Keratinocyte (primary cell): Measurements from ENCODE around the gene SRSF4. TPM values are rescaled to one million over a fixed set of nuclear protein-coding genes. Genes with fewer than 3 reads are reported as not detected.

Experiments used
- DNase-seq: peaks from one replicate; pipeline ENCODE4 v3.0.0-alpha.2; 2011; ENCODE audit warnings: low read depth, missing footprints, low spot score
- FAIRE-seq: peaks from 2 replicates; lab custom pipeline; 2011; peaks lifted over from hg19 to GRCh38; lab: Jason Lieb, UNC
- H2AFZ ChIP-seq: 2 replicates; pipeline ENCODE4 v1.6.0; 2012; ENCODE audit warnings: low read length, control low read depth, inconsistent platforms; ENCODE audit not compliant: control insufficient read depth
- H3K27ac ChIP-seq: 2 replicates; pipeline ENCODE4 v1.5.1; 2011; ENCODE audit warnings: low read length; ENCODE audit not compliant: control insufficient read depth, insufficient read depth
- H3K27me3 ChIP-seq: 3 replicates; pipeline ENCODE4 v1.6.0; 2011; ENCODE audit warnings: low read length; ENCODE audit not compliant: control insufficient read depth, insufficient read depth; ENCODE audit errors: extremely low read depth
- H3K36me3 ChIP-seq, 2 experiments: 2 replicates in 1 of 2; 3 replicates in 1 of 2; pipeline ENCODE4 v1.5.1; 2011; ENCODE audit warnings: low read length in 2 of 2, mild to moderate bottlenecking in 1 of 2; ENCODE audit not compliant: control insufficient read depth in 2 of 2, insufficient read depth in 2 of 2; ENCODE audit errors: extremely low read depth in 1 of 2
- H3K4me1 ChIP-seq: 3 replicates; pipeline ENCODE4 v1.5.1; 2011; ENCODE audit warnings: low read length; ENCODE audit not compliant: control insufficient read depth, insufficient read depth; ENCODE audit errors: extremely low read depth
- H3K4me2 ChIP-seq: 3 replicates; pipeline ENCODE4 v1.6.0; 2011; ENCODE audit warnings: low read depth, low read length; ENCODE audit not compliant: control insufficient read depth, insufficient read depth; ENCODE audit errors: extremely low read depth
- H3K4me3 ChIP-seq, 3 experiments: fragments of 200-600 bp in 1 of 3; sonication (generic) in 1 of 3; 2 replicates in 2 of 3; 3 replicates in 1 of 3; pipeline ENCODE4 v1.5.1; 2011 to 2016; ENCODE audit warnings: low read length in 3 of 3, mild to moderate bottlenecking in 3 of 3, control low read depth in 2 of 3, inconsistent platforms in 1 of 3, low read depth in 1 of 3, mixed read lengths in 1 of 3, mixed run types in 1 of 3, moderate library complexity in 1 of 3; ENCODE audit not compliant: control insufficient read depth in 2 of 3, insufficient read depth in 2 of 3; ENCODE audit errors: extremely low read depth in 1 of 3
- H3K79me2 ChIP-seq: 2 replicates; pipeline ENCODE4 v1.6.0; 2012; ENCODE audit warnings: low read length; ENCODE audit not compliant: control insufficient read depth, insufficient read depth
- H3K9ac ChIP-seq: 3 replicates; pipeline ENCODE4 v1.6.0; 2011; ENCODE audit warnings: low read length; ENCODE audit not compliant: control insufficient read depth, insufficient read depth; ENCODE audit errors: extremely low read depth
- H3K9me1 ChIP-seq: 3 replicates; pipeline ENCODE4 v1.6.0; 2011; ENCODE audit warnings: low read length; ENCODE audit not compliant: control insufficient read depth, insufficient read depth; ENCODE audit errors: extremely low read depth
- H3K9me3 ChIP-seq: 2 replicates; pipeline ENCODE4 v1.5.1; 2012; ENCODE audit warnings: low read depth, low read length; ENCODE audit not compliant: control insufficient read depth
- H4K20me1 ChIP-seq: 3 replicates; pipeline ENCODE4 v1.6.0; 2011; ENCODE audit warnings: low read length; ENCODE audit not compliant: control insufficient read depth, insufficient read depth; ENCODE audit errors: extremely low read depth
- CTCF ChIP-seq, 3 experiments: IDR thresholded peaks in 1 of 3; conservative IDR thresholded peaks in 1 of 3; optimal IDR thresholded peaks in 1 of 3; 2 replicates in 2 of 3; 3 replicates in 1 of 3; pipeline versions ENCODE3 to v1.5.1; 2011; ENCODE audit warnings: low read length in 3 of 3, mild to moderate bottlenecking in 3 of 3, moderate library complexity in 2 of 3, control low read depth in 1 of 3, inconsistent platforms in 1 of 3; ENCODE audit not compliant: insufficient read depth in 2 of 3; ENCODE audit errors: extremely low read depth in 1 of 3
- EZH2 ChIP-seq: IDR thresholded peaks from one replicate; pipeline ENCODE4 v1.6.1; 2012; ENCODE audit warnings: inconsistent platforms, mild to moderate bottlenecking, low read length, moderate library complexity
- dilution Hi-C: fragments of 300-500 bp; cut with MboI; formaldehyde crosslinking; loops from one replicate; pipeline ENCODE4 v1.7.0; 2020; ENCODE audit warnings: low sequenced_read_pairs; ENCODE audit not compliant: extremely low pct_ligation_motif_present
- polyA plus RNA-seq, 5 experiments: library from polyadenylated mRNA; depleted of rRNA in 3 of 5; stranded (reverse) in 3 of 5; stranded (forward) in 1 of 5; unstranded in 1 of 5; fragments of >200 nt; gene quantifications; 1 replicate in 1 of 5; 2 replicates in 3 of 5; 3 replicates in 1 of 5; pipeline versions ENCODE4 v1.2.1 to v1.2.3, GENCODE V29; 2011 to 2012; ENCODE audit warnings: missing spikeins in 2 of 5, low read depth in 1 of 5, low replicate concordance in 1 of 5

Gene SRSF4
- polyA plus RNA-seq, 1 donor (not counting 4 experiments of a cell fraction or from before 2014, with no cell fraction given) = 51.0 TPM

- no peak overlapping the region for H3K4me3 ChIP-seq
- DNase-seq (no peak), FAIRE-seq (no peak)
- no peak overlapping the region for H2AFZ ChIP-seq
- peaks cover 4 to 14% of the 10 kb centered on the region in 2 experiments for H3K36me3 ChIP-seq
- H3K9me1 ChIP-seq = no peaks in the 10 kb centered on the region
- no peaks in the 10 kb centered on the region for H3K79me2 ChIP-seq
- H3K9ac ChIP-seq = no peak overlapping the region
- H3K4me2 ChIP-seq = no peak overlapping the region
- no peaks in the 10 kb centered on the region for H3K27me3 ChIP-seq
- H3K9me3 ChIP-seq = no peaks in the 10 kb centered on the region
- no peaks in the 10 kb centered on the region for H3K4me1 ChIP-seq
- H3K27ac ChIP-seq = no peak overlapping the region
- dilution Hi-C loops = no loop called here
- TF ChIP-seq EZH2 = no peak
- TF ChIP-seq CTCF (optimal IDR thresholded peaks at IDR 0.05 in 1 of 3, IDR thresholded peaks at IDR 0.05 in 1 of 3, conservative IDR thresholded peaks at IDR 0.05 in 1 of 3; ENCODE audit: extremely low read depth in 1 of 3, insufficient read depth in 2 of 3, low read length in 3 of 3) = no peak
- H4K20me1 ChIP-seq = no peaks in the 10 kb centered on the region
Measured at GRCh38 chr1:29217633-29218032, 35.9 kb upstream of the SRSF4 start.

- no peak overlapping the region for H2AFZ ChIP-seq
- H3K27ac ChIP-seq = no peak overlapping the region
- FAIRE-seq (no peak), DNase-seq (no peak)
- TF ChIP-seq EZH2 (no peak), CTCF (optimal IDR thresholded peaks at IDR 0.05 in 1 of 3, IDR thresholded peaks at IDR 0.05 in 1 of 3, conservative IDR thresholded peaks at IDR 0.05 in 1 of 3; ENCODE audit: extremely low read depth in 1 of 3, insufficient read depth in 2 of 3, low read length in 3 of 3) (no peak)
- H3K9ac ChIP-seq = no peak overlapping the region
- H3K9me3 ChIP-seq = no peaks in the 10 kb centered on the region
- no peaks in the 10 kb centered on the region for H3K4me1 ChIP-seq
- H4K20me1 ChIP-seq = no peaks in the 10 kb centered on the region
- H3K27me3 ChIP-seq = no peaks in the 10 kb centered on the region
- no peak overlapping the region for H3K4me2 ChIP-seq
- H3K9me1 ChIP-seq = no peaks in the 10 kb centered on the region
- H3K4me3 ChIP-seq = no peak overlapping the region
- peaks cover 21 to 26% of the 10 kb centered on the region in 2 experiments for H3K36me3 ChIP-seq
- dilution Hi-C loops = no loop called here
- H3K79me2 ChIP-seq = no peaks in the 10 kb centered on the region
Measured at GRCh38 chr1:29213055-29213454, 31.4 kb upstream of the SRSF4 start.
